OCI-LY7 (cell line): ENCODE results near the gene CHM. TPM values are rescaled to one million over a fixed set of nuclear protein-coding genes. Genes with fewer than 3 reads are reported as not detected.
"Not testable (repeated sequence)": the region's sequence is repeated elsewhere in the genome, so short reads cannot be mapped to it uniquely, and the experiment has no call there.

Experiments
- BruUV-seq: library from RNA; stranded (reverse); fragments of 400-500 nt; replicated peaks from 2 replicates; lab custom pipeline; 2021; lab: Mats Ljungman, UMichigan
- CTCF ChIA-PET: fragments of 300-600 bp; sonication (Branson Sonifier 250); formaldehyde crosslinking; loops from one replicate; lab custom pipeline; 2022; ENCODE audit warnings: antibody characterized with exemption; ENCODE audit not compliant: unreplicated experiment; lab: Charles Lee
- POLR2A ChIA-PET: fragments of 300-600 bp; sonication (Branson Sonifier 250); formaldehyde crosslinking; loops from one replicate; lab custom pipeline; 2022; ENCODE audit warnings: antibody characterized with exemption; lab: Charles Lee
- DNase-seq: peaks from one replicate; pipeline ENCODE4 v3.0.0-alpha.2; 2015; ENCODE audit warnings: low spot score
- H2AFZ ChIP-seq: fragments of 200-600 bp; sonication (generic), shearing (Covaris generic); 2 replicates; pipeline ENCODE4 v1.6.1; 2014; ENCODE audit warnings: mild to moderate bottlenecking, antibody characterized with exemption, low read length, moderate library complexity
- H3K27ac ChIP-seq: fragments of 200-600 bp; sonication (generic); 2 replicates; pipeline ENCODE4 v1.5.1; 2014; ENCODE audit warnings: mixed run types, low read depth, mild to moderate bottlenecking, moderate library complexity, low read length, inconsistent platforms; ENCODE audit not compliant: poor library complexity, severe bottlenecking
- H3K36me3 ChIP-seq: fragments of 200-600 bp; sonication (generic); 2 replicates; pipeline ENCODE4 v1.6.1; 2014; ENCODE audit warnings: mild to moderate bottlenecking, antibody characterized with exemption, low read length, moderate library complexity, mixed read lengths; ENCODE audit not compliant: insufficient read depth
- H3K4me1 ChIP-seq: fragments of 200-600 bp; sonication (generic); 2 replicates; pipeline ENCODE4 v1.5.1; 2014; ENCODE audit warnings: mild to moderate bottlenecking, low read length; ENCODE audit not compliant: insufficient read depth, poor library complexity, severe bottlenecking
- H3K4me2 ChIP-seq: fragments of 200-600 bp; sonication (generic); 2 replicates; pipeline ENCODE4 v1.6.1; 2014; ENCODE audit warnings: mild to moderate bottlenecking, low read length
- H3K4me3 ChIP-seq: fragments of 200-600 bp; sonication (generic); 2 replicates; pipeline ENCODE4 v1.5.1; 2014; ENCODE audit warnings: mild to moderate bottlenecking, low read depth, low read length; ENCODE audit not compliant: poor library complexity, severe bottlenecking
- H3K79me2 ChIP-seq: fragments of 200-600 bp; sonication (generic); 2 replicates; pipeline ENCODE4 v1.6.1; 2016; ENCODE audit warnings: low read depth, mild to moderate bottlenecking, low read length, moderate library complexity, mixed read lengths; ENCODE audit not compliant: insufficient read depth
- H3K9me2 ChIP-seq: fragments of 200-600 bp; sonication (generic); 2 replicates; pipeline ENCODE4 v1.6.1; 2016; ENCODE audit warnings: mild to moderate bottlenecking, low read length, mixed read lengths; ENCODE audit not compliant: insufficient read depth
- H3K9me3 ChIP-seq: fragments of 200-600 bp; sonication (generic); 2 replicates; pipeline ENCODE4 v1.6.1; 2014; ENCODE audit warnings: mild to moderate bottlenecking, mixed run types, low read length, mixed read lengths
- H4K20me1 ChIP-seq: fragments of 200-600 bp; sonication (generic); 2 replicates; pipeline ENCODE4 v1.6.1; 2014; ENCODE audit warnings: mild to moderate bottlenecking, antibody characterized with exemption, low read length, moderate library complexity, mixed read lengths; ENCODE audit not compliant: insufficient read depth
- EZH2phosphoT487 ChIP-seq: fragments of 200-600 bp; sonication (generic); IDR thresholded peaks from 2 replicates; pipeline ENCODE4 v1.6.1; 2018; ENCODE audit warnings: low read depth, borderline replicate concordance, mild to moderate bottlenecking, mixed run types, antibody characterized with exemption, low read length, moderate library complexity, mixed read lengths
- intact Hi-C: fragments of 100-400 bp; cut with micrococcal nuclease; formaldehyde crosslinking; loops from one replicate; pipeline ENCODE4 v1.10.0; 2022; ENCODE audit not compliant: unreplicated experiment
- total RNA-seq, 2 experiments: library from RNA; depleted of rRNA in 1 of 2; stranded (reverse); fragments of >200 nt in 1 of 2; shearing (Covaris generic) in 1 of 2; gene quantifications; 2 replicates each; pipeline ENCODE4 v1.2.3, GENCODE V29; 2014 to 2022
- TF ChIP-seq, protein P1 (sequence below): fragments of 200-600 bp; sonication (generic); conservative IDR thresholded peaks from 2 replicates; pipeline ENCODE4 v1.5.1; 2014; ENCODE audit warnings: mild to moderate bottlenecking, antibody characterized with exemption, low read length, moderate library complexity, mixed read lengths

CHM gene
- total RNA-seq, 2 experiments from 2014 or later: 4.8 to 15.7 TPM

DNA sequence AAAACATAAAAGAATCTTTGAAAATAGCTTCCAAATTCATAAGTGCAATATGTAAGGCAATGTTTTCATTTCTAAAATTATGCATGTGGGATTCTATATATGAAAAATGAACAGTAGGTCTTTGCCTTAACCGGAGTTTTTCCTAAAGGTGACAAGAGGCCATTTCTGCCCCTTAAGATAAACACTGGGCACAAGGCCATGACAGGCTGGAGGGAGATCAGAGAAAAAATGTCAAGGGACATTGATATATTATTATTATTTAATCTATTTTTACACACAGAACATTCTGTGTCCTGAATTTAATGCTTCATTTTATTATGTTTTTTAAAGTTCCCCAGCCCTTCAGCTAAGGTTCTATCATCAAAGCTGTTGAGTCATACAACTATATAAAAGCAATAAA, 118.8 kb downstream of the CHM start:
- intact Hi-C loops: no loop called here
- Histone ChIP-seq H3K4me2 (no peak overlapping the region), H3K9me3 (no peaks in the 10 kb centered on the region), H4K20me1 (no peaks in the 10 kb centered on the region), H3K36me3 (no peaks in the 10 kb centered on the region), H3K9me2 (no peaks in the 10 kb centered on the region), H2AFZ (no peak overlapping the region), H3K4me3 (no peak overlapping the region), H3K27ac (no peak overlapping the region), H3K4me1 (no peaks in the 10 kb centered on the region), H3K79me2 (no peaks in the 10 kb centered on the region)
- BruUV-seq: no TSS peak
- TF ChIP-seq EZH2phosphoT487: no peak
- TF ChIP-seq, protein P1, sequence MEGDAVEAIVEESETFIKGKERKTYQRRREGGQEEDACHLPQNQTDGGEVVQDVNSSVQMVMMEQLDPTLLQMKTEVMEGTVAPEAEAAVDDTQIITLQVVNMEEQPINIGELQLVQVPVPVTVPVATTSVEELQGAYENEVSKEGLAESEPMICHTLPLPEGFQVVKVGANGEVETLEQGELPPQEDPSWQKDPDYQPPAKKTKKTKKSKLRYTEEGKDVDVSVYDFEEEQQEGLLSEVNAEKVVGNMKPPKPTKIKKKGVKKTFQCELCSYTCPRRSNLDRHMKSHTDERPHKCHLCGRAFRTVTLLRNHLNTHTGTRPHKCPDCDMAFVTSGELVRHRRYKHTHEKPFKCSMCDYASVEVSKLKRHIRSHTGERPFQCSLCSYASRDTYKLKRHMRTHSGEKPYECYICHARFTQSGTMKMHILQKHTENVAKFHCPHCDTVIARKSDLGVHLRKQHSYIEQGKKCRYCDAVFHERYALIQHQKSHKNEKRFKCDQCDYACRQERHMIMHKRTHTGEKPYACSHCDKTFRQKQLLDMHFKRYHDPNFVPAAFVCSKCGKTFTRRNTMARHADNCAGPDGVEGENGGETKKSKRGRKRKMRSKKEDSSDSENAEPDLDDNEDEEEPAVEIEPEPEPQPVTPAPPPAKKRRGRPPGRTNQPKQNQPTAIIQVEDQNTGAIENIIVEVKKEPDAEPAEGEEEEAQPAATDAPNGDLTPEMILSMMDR: no peak
- CTCF ChIA-PET: no interaction called here
- DNase-seq: no peak
- POLR2A ChIA-PET: no interaction called here

GRCh38 chrX:85927740-85928139, 119.6 kb downstream of the CHM start:
- CTCF ChIA-PET: no interaction called here
- Histone ChIP-seq H3K9me3 (no peaks in the 10 kb centered on the region), H3K36me3 (no peaks in the 10 kb centered on the region), H2AFZ (no peak overlapping the region), H3K4me3 (no peak overlapping the region), H4K20me1 (no peaks in the 10 kb centered on the region), H3K27ac (no peak overlapping the region), H3K9me2 (no peaks in the 10 kb centered on the region), H3K4me1 (no peaks in the 10 kb centered on the region), H3K4me2 (no peak overlapping the region), H3K79me2 (no peaks in the 10 kb centered on the region)
- TF ChIP-seq EZH2phosphoT487: no peak
- TF ChIP-seq, protein P1: no peak
- no TSS peak for BruUV-seq
- no peak for DNase-seq
- POLR2A ChIA-PET: no interaction called here
- intact Hi-C loops: no loop called here

GRCh38 chrX:85922821-85923220, 124.5 kb downstream of the CHM start:
- intact Hi-C loops: no loop called here
- H3K27ac ChIP-seq: no peak overlapping the region
- no peaks in the 10 kb centered on the region for H4K20me1 ChIP-seq
- no TSS peak for BruUV-seq
- no peak overlapping the region for H3K4me3 ChIP-seq
- no peaks in the 10 kb centered on the region for H3K36me3 ChIP-seq
- no peak overlapping the region for H3K4me2 ChIP-seq
- H3K79me2 ChIP-seq: no peaks in the 10 kb centered on the region
- TF ChIP-seq, protein P1: no peak
- no peak for TF ChIP-seq EZH2phosphoT487
- H3K9me2 ChIP-seq: no peaks in the 10 kb centered on the region
- H2AFZ ChIP-seq: no peak overlapping the region
- no peaks in the 10 kb centered on the region for H3K9me3 ChIP-seq
- POLR2A ChIA-PET: no interaction called here
- no peak for DNase-seq
- CTCF ChIA-PET: no interaction called here
- H3K4me1 ChIP-seq: no peaks in the 10 kb centered on the region

DNA sequence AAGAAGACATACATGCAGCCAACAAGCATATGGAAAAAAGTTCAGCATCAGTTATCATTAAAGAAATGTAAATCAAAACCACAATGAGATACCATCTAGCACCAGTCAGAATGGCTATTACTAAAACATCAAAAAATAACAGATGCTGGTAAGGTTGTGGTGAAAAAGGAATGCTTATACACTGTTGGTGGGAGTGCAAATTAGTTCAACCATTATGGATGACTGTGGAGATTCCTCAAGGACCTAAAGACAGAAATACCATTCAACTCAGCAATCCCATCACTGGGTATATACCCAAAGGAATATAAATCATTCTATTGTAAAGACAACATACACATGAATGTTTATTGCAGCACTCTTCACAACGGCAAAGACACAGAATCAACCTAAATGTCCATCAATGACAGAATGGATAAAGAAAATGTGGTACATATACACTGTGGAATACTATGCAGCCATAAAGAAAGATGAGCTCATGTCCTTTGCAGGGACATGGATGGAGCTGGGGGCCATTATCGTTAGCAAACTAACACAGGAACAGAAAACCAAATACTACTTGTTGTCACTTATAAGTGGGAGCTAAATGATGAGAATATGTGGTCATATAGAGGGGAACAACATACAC, 130.6 kb downstream of the CHM start:
- H3K9me2 ChIP-seq, BruUV-seq, CTCF ChIA-PET, H3K36me3 ChIP-seq, H3K4me3 ChIP-seq, POLR2A ChIA-PET, H3K79me2 ChIP-seq, H3K4me1 ChIP-seq, intact Hi-C loops, H4K20me1 ChIP-seq, H2AFZ ChIP-seq, DNase-seq, H3K27ac ChIP-seq, H3K4me2 ChIP-seq, H3K9me3 ChIP-seq: not testable (repeated sequence)
